A673 (cell line): ENCODE data around the gene TBXT.

ENCODE experiments used
- CTCF ChIP-seq: fragments of 300-800, 200-600 bp; sonication (generic); conservative IDR thresholded peaks from 2 replicates; pipeline ENCODE4 v1.5.1; 2017; ENCODE audit warnings: low read depth, mild to moderate bottlenecking, antibody characterized with exemption, low read length, moderate library complexity, mixed read lengths
- EZH2 ChIP-seq: fragments of 200-600 bp; sonication (generic); IDR thresholded peaks from 2 replicates; pipeline ENCODE4 v1.6.1; 2017; ENCODE audit warnings: borderline replicate concordance, low read depth, mild to moderate bottlenecking, mixed read lengths, antibody characterized with exemption, low read length; ENCODE audit not compliant: poor library complexity, severe bottlenecking

- TF ChIP-seq CTCF = no peak
- no peak for TF ChIP-seq EZH2
Measured at GRCh38 chr6:166204852-166205650, 37.4 kb upstream of the TBXT start.
